A549 (cell line): ENCODE measurements around the gene PLEKHA8. TPM values are rescaled to one million over a fixed set of nuclear protein-coding genes. Genes with fewer than 3 reads are reported as not detected.

Source experiments
- ATAC-seq, 2 experiments: fragments of 200-7000 bp in 1 of 2; fragments of >200 bp in 1 of 2; cut with Nextera tagmentation in 1 of 2; cut with Tn5 transposase in 1 of 2; 3 replicates each; pipeline versions ENCODE4 v1.8.0 to v1.9.1; 2018 to 2020; ENCODE audit warnings: mild to moderate bottlenecking in 1 of 2, moderate library complexity in 1 of 2
- CTCF ChIA-PET: fragments of 300-600 bp; sonication (Branson Sonifier 250); formaldehyde crosslinking; extraction: SDS; loops from one replicate; lab custom pipeline; 2021; ENCODE audit warnings: antibody characterized with exemption, inconsistent platforms; lab: Yijun Ruan, JAX
- POLR2A ChIA-PET: fragments of 350-600 bp; formaldehyde crosslinking; extraction: SDS; loops from one replicate; lab custom pipeline; 2021; ENCODE audit warnings: antibody characterized with exemption, inconsistent platforms; lab: Yijun Ruan, JAX
- DNase-seq, 2 experiments: peaks; one replicate each; pipeline versions ENCODE4 v3.0.0 to v3.0.0-alpha.2; 2011 to 2016; ENCODE audit warnings: low read depth in 1 of 2, low spot score in 1 of 2
- FAIRE-seq: peaks from 2 replicates; lab custom pipeline; 2011; peaks lifted over from hg19 to GRCh38; lab: Jason Lieb, UNC
- H3K27ac ChIP-seq, 2 experiments: fragments of >200 bp; sonication (Bioruptor Twin); formaldehyde crosslinking; 3 replicates each; pipeline ENCODE4 v1.5.1; 2016 to 2017
- H3K4me1 ChIP-seq: fragments of >200 bp; sonication (Bioruptor Twin); formaldehyde crosslinking; 3 replicates; pipeline ENCODE4 v1.6.1; 2016
- H3K4me2 ChIP-seq: fragments of >200 bp; sonication (Bioruptor Twin); formaldehyde crosslinking; 3 replicates; pipeline ENCODE4 v1.6.1; 2016
- H3K4me3 ChIP-seq: fragments of >200 bp; sonication (Bioruptor Twin); formaldehyde crosslinking; 3 replicates; pipeline ENCODE4 v1.5.1; 2016
- H3K9me3 ChIP-seq: fragments of >200 bp; sonication (Bioruptor Twin); formaldehyde crosslinking; 3 replicates; pipeline ENCODE4 v1.6.1; 2016
- ATOH8 ChIP-seq: fragments of 250-450 bp; sonication (Bioruptor Pico); IDR thresholded peaks from 2 replicates; pipeline ENCODE4 v1.5.0; 2020; ENCODE audit warnings: low read depth, mild to moderate bottlenecking, moderate library complexity
- BHLHE40 ChIP-seq: IDR thresholded peaks from 2 replicates; pipeline ENCODE4 v1.6.1; 2012; ENCODE audit warnings: low read depth, low read length, inconsistent platforms
- ELK1 ChIP-seq: fragments of 150-350 bp; IDR thresholded peaks from 2 replicates; pipeline ENCODE4 v1.6.1; 2014; ENCODE audit warnings: low read depth, mild to moderate bottlenecking, low read length
- EP300 ChIP-seq, 2 experiments: fragments of >200 bp; sonication (Bioruptor Twin); formaldehyde crosslinking; IDR thresholded peaks; 2 replicates in 1 of 2; 3 replicates in 1 of 2; pipeline ENCODE4 v1.6.1; 2016 to 2017
- FOSL2 ChIP-seq, 2 experiments: fragments of 450-650 bp in 1 of 2; fragments of >200 bp in 1 of 2; sonication (Bioruptor Twin) in 1 of 2; formaldehyde crosslinking; IDR thresholded peaks; 2 replicates each; pipeline versions ENCODE4 v1.5.0 to v1.6.1; 2016 to 2020; ENCODE audit warnings: mild to moderate bottlenecking in 1 of 2, moderate library complexity in 1 of 2
- HDAC2 ChIP-seq: fragments of 200-600 bp; sonication (generic); IDR thresholded peaks from 2 replicates; pipeline ENCODE4 v1.6.1; 2016
- HOXB13 ChIP-seq: fragments of 250-450 bp; sonication (Bioruptor Pico); IDR thresholded peaks from 2 replicates; pipeline ENCODE4 v1.5.0; 2020; ENCODE audit warnings: low read depth, mild to moderate bottlenecking, moderate library complexity
- MYC ChIP-seq: IDR thresholded peaks from 2 replicates; pipeline ENCODE4 v1.6.1; 2012; ENCODE audit warnings: mild to moderate bottlenecking, inconsistent platforms, low read length, improper control_type of control experiment, borderline replicate concordance
- NFE2L2 ChIP-seq: fragments of 150-350 bp; conservative IDR thresholded peaks from 2 replicates; pipeline ENCODE4 v1.6.1; 2014; ENCODE audit warnings: low read length
- PHF8 ChIP-seq: fragments of 200-600 bp; sonication (generic); IDR thresholded peaks from 2 replicates; pipeline ENCODE4 v1.6.1; 2016; ENCODE audit warnings: low read depth, mild to moderate bottlenecking, antibody characterized with exemption, moderate library complexity, borderline replicate concordance
- RAD21 ChIP-seq, 2 experiments: fragments of >200 bp in 1 of 2; sonication (Bioruptor Twin) in 1 of 2; formaldehyde crosslinking in 1 of 2; IDR thresholded peaks in 1 of 2; conservative IDR thresholded peaks in 1 of 2; 2 replicates in 1 of 2; 3 replicates in 1 of 2; pipeline ENCODE4 v1.6.1; 2012 to 2018; ENCODE audit warnings: inconsistent platforms in 1 of 2
- SMC3 ChIP-seq: fragments of >200 bp; sonication (Bioruptor Twin); formaldehyde crosslinking; IDR thresholded peaks from 3 replicates; pipeline ENCODE4 v1.6.1; 2018; ENCODE audit warnings: inconsistent platforms
- SREBF2 ChIP-seq: fragments of 450-650 bp; IDR thresholded peaks from 2 replicates; pipeline ENCODE4 v1.6.1; 2014; ENCODE audit warnings: mild to moderate bottlenecking, moderate library complexity
- ZNF302 ChIP-seq: fragments of 250-450 bp; sonication (Bioruptor Pico); IDR thresholded peaks from 2 replicates; pipeline ENCODE4 v1.9.0; 2021; ENCODE audit warnings: inconsistent platforms, mild to moderate bottlenecking, moderate library complexity
- WGBS: methylation state at CpG from one replicate; pipeline ENCODE4 v1.1.6; 2017; ENCODE audit errors: missing lambda C conversion rate; 5-methylcytosine and 5-hydroxymethylcytosine counted together
- polyA plus RNA-seq, 4 experiments: library from polyadenylated mRNA; depleted of rRNA in 3 of 4; stranded (reverse); fragments of >200 nt; fragmentation: RNase III in 1 of 4; extraction: RNeasy Plus Mini Kit Qiagen cat#74134 plus additional on column Dnase treatment in 1 of 4; gene quantifications; 2 replicates in 3 of 4; 3 replicates in 1 of 4; pipeline ENCODE4 v1.2.3, GENCODE V29; 2011 to 2017
- TF ChIP-seq, protein P1 (sequence below): fragments of 200-600 bp; sonication (generic); IDR thresholded peaks from 2 replicates; pipeline ENCODE4 v1.6.1; 2016; ENCODE audit warnings: antibody characterized with exemption, mild to moderate bottlenecking, moderate library complexity
- TF ChIP-seq, protein P2 (sequence below): fragments of >200 bp; sonication (Bioruptor Twin); formaldehyde crosslinking; IDR thresholded peaks from 3 replicates; pipeline ENCODE4 v1.5.1; 2016

Gene PLEKHA8
- polyA plus RNA-seq, 2 of the 4 experiments (the other 2 are of a cell fraction) = 5.9 to 10.9 TPM

GRCh38 chr7:30072735-30073134, 44.5 kb downstream of the PLEKHA8 start (continued):
- TF ChIP-seq, protein P1, sequence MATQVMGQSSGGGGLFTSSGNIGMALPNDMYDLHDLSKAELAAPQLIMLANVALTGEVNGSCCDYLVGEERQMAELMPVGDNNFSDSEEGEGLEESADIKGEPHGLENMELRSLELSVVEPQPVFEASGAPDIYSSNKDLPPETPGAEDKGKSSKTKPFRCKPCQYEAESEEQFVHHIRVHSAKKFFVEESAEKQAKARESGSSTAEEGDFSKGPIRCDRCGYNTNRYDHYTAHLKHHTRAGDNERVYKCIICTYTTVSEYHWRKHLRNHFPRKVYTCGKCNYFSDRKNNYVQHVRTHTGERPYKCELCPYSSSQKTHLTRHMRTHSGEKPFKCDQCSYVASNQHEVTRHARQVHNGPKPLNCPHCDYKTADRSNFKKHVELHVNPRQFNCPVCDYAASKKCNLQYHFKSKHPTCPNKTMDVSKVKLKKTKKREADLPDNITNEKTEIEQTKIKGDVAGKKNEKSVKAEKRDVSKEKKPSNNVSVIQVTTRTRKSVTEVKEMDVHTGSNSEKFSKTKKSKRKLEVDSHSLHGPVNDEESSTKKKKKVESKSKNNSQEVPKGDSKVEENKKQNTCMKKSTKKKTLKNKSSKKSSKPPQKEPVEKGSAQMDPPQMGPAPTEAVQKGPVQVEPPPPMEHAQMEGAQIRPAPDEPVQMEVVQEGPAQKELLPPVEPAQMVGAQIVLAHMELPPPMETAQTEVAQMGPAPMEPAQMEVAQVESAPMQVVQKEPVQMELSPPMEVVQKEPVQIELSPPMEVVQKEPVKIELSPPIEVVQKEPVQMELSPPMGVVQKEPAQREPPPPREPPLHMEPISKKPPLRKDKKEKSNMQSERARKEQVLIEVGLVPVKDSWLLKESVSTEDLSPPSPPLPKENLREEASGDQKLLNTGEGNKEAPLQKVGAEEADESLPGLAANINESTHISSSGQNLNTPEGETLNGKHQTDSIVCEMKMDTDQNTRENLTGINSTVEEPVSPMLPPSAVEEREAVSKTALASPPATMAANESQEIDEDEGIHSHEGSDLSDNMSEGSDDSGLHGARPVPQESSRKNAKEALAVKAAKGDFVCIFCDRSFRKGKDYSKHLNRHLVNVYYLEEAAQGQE = no peak
- TF ChIP-seq ELK1 = no peak
- no peak for TF ChIP-seq ATOH8 (CRISPR knock-in tag)
- TF ChIP-seq MYC = no peak
- no peak for TF ChIP-seq SREBF2
- TF ChIP-seq HOXB13 (CRISPR knock-in tag) = no peak
- no peak for TF ChIP-seq BHLHE40

- TF ChIP-seq, protein P2, sequence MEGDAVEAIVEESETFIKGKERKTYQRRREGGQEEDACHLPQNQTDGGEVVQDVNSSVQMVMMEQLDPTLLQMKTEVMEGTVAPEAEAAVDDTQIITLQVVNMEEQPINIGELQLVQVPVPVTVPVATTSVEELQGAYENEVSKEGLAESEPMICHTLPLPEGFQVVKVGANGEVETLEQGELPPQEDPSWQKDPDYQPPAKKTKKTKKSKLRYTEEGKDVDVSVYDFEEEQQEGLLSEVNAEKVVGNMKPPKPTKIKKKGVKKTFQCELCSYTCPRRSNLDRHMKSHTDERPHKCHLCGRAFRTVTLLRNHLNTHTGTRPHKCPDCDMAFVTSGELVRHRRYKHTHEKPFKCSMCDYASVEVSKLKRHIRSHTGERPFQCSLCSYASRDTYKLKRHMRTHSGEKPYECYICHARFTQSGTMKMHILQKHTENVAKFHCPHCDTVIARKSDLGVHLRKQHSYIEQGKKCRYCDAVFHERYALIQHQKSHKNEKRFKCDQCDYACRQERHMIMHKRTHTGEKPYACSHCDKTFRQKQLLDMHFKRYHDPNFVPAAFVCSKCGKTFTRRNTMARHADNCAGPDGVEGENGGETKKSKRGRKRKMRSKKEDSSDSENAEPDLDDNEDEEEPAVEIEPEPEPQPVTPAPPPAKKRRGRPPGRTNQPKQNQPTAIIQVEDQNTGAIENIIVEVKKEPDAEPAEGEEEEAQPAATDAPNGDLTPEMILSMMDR = peak; percentile 78
- TF ChIP-seq SMC3 (peak; percentile 46), ZNF302 (CRISPR knock-in tag) (no peak), RAD21 (conservative IDR thresholded peaks at IDR 0.05 in 1 of 2, IDR thresholded peaks at IDR 0.05 in 1 of 2) (peak; percentile 56)
- TF ChIP-seq, all 56 proteins: peak for 3
Measured at GRCh38 chr7:30074422-30075030, 46.3 kb downstream of the PLEKHA8 start.

DNA sequence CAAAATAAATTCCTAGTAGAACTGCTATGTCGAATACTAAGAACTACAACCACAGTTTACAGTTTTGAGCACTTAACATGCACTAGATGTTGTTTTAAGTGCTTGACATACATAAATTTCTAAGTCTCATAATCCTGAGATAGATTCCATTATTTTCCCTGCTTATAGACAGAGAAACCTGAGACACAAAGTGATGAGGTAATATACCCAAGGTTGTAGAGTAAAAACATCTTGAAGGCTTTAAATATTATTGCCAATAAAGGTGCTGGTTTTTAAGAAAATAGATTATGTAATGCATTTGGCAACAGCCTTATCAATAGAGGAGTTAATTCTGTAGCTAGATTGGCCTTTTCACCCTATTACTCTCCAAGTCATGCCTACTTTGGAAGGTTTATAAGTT, 48.2 kb downstream of the PLEKHA8 start:
- Histone ChIP-seq H3K4me1 (no peaks in the 10 kb centered on the region), H3K4me2 (no peak overlapping the region), H3K9me3 (no peaks in the 10 kb centered on the region), H3K4me3 (no peak overlapping the region), H3K27ac (no peak overlapping the region)
- POLR2A ChIA-PET = no interaction called here
- no peak for FAIRE-seq
- WGBS = 90% methylated on average over 1 of the region's 1 CpG
- ATAC-seq = no peak
- DNase-seq = no peak
- CTCF ChIA-PET = interaction anchor here (4.0 to 6.3 kb wide), 2 partner anchors 11 to 13 kb away, joined by 30 to 57 read pairs; no protein-coding TSS in a partner anchor
- TF ChIP-seq HDAC2 (no peak), EP300 (IDR thresholded peaks at IDR 0.05) (no peak), FOSL2 (IDR thresholded peaks at IDR 0.05) (no peak), FOSL2 (CRISPR knock-in tag; IDR thresholded peaks at IDR 0.05) (no peak), PHF8 (no peak), SREBF2 (no peak), NFE2L2 (no peak)

More at GRCh38 chr7:30074422-30075030, 46.3 kb downstream of the PLEKHA8 start:
- Histone ChIP-seq H3K4me1 (no peaks in the 10 kb centered on the region), H3K4me3 (no peak overlapping the region), H3K4me2 (no peak overlapping the region), H3K9me3 (no peaks in the 10 kb centered on the region), H3K27ac (no peak overlapping the region)
- FAIRE-seq (no peak), DNase-seq (peak in 1 of 2 experiments; percentile 49), ATAC-seq (peak; percentile 50 to 75; a peak in 3 of 6 replicates)
- POLR2A ChIA-PET = no interaction called here
- WGBS = 34% methylated on average over 1 of the region's 1 CpG
- CTCF ChIA-PET = interaction anchor here (0.6 to 6.3 kb wide), 21 partner anchors 12 to 1566 kb away, joined by 3 to 57 read pairs (median 5); partner anchors contain the start of gene PLEKHA8
